ENCODE results near the gene LPAR6.
A peak's percentile ranks its signal among the peaks of the same experiment; 100 is the strongest.

Gene LPAR6

GRCh38 chr13:48411147-48411794 lies 1.6 kb downstream of the LPAR6 start:
- peaks cover 5% of the 10 kb centered on the region for H3K36me3 ChIP-seq
- H3K27me3 ChIP-seq: no peaks in the 10 kb centered on the region
- peak overlapping the region in 1 of 2 experiments; percentile 54 for H3K4me3 ChIP-seq (ENCODE audit: low read depth in 1 of 2, low read length in 1 of 2)
- no peaks in the 10 kb centered on the region for H3K9me3 ChIP-seq
- peak overlapping the region; percentile 10 for H3K27ac ChIP-seq
- H3K4me1 ChIP-seq (ENCODE audit: control insufficient read depth in 1 of 2, insufficient read depth in 1 of 2, low read depth in 1 of 2, low read length in 1 of 2): peaks cover 6 to 11% of the 10 kb centered on the region in 2 experiments
- TF ChIP-seq CTCF (IDR thresholded peaks at IDR 0.05): no peak

GRCh38 chr13:48410199-48410598 lies 2.7 kb downstream of the LPAR6 start:
- no peaks in the 10 kb centered on the region for H3K36me3 ChIP-seq
- H3K27me3 ChIP-seq: no peaks in the 10 kb centered on the region
- no peak overlapping the region for H3K27ac ChIP-seq
- peaks cover 6 to 11% of the 10 kb centered on the region in 2 experiments for H3K4me1 ChIP-seq (ENCODE audit: control insufficient read depth in 1 of 2, insufficient read depth in 1 of 2, low read depth in 1 of 2, low read length in 1 of 2)
- H3K4me3 ChIP-seq (ENCODE audit: low read depth in 1 of 2, low read length in 1 of 2): no peak overlapping the region
- no peaks in the 10 kb centered on the region for H3K9me3 ChIP-seq
- no peak for TF ChIP-seq CTCF (IDR thresholded peaks at IDR 0.05)

- H3K9me3 ChIP-seq: no peaks in the 10 kb centered on the region
- no peak overlapping the region for H3K27ac ChIP-seq
- no peak for TF ChIP-seq CTCF (IDR thresholded peaks at IDR 0.05)
- H3K4me3 ChIP-seq (ENCODE audit: low read depth in 1 of 2, low read length in 1 of 2): no peak overlapping the region
- H3K4me1 ChIP-seq (ENCODE audit: control insufficient read depth in 1 of 2, insufficient read depth in 1 of 2, low read depth in 1 of 2, low read length in 1 of 2): peaks cover 17 to 21% of the 10 kb centered on the region in 2 experiments
- no peaks in the 10 kb centered on the region for H3K27me3 ChIP-seq
- no peaks in the 10 kb centered on the region for H3K36me3 ChIP-seq
Measured at GRCh38 chr13:48405875-48406274, 7.0 kb downstream of the LPAR6 start.

GRCh38 chr13:48404952-48405351 lies 8.0 kb downstream of the LPAR6 start:
- Histone ChIP-seq H3K9me3 (no peaks in the 10 kb centered on the region), H3K4me3 (ENCODE audit: low read depth in 1 of 2, low read length in 1 of 2) (no peak overlapping the region), H3K36me3 (no peaks in the 10 kb centered on the region), H3K27me3 (no peaks in the 10 kb centered on the region), H3K4me1 (ENCODE audit: control insufficient read depth in 1 of 2, insufficient read depth in 1 of 2, low read depth in 1 of 2, low read length in 1 of 2) (peaks cover 27 to 30% of the 10 kb centered on the region in 2 experiments), H3K27ac (no peak overlapping the region)
- TF ChIP-seq CTCF (IDR thresholded peaks at IDR 0.05): no peak

- Histone ChIP-seq H3K4me1 (ENCODE audit: control insufficient read depth in 1 of 2, insufficient read depth in 1 of 2, low read depth in 1 of 2, low read length in 1 of 2) (peaks cover 28 to 34% of the 10 kb centered on the region in 2 experiments), H3K9me3 (no peaks in the 10 kb centered on the region), H3K4me3 (ENCODE audit: low read depth in 1 of 2, low read length in 1 of 2) (no peak overlapping the region), H3K36me3 (no peaks in the 10 kb centered on the region), H3K27me3 (no peaks in the 10 kb centered on the region), H3K27ac (peak overlapping the region; percentile 76)
- TF ChIP-seq CTCF (IDR thresholded peaks at IDR 0.05): no peak
Measured at GRCh38 chr13:48403913-48404312, 9.0 kb downstream of the LPAR6 start.
